Measurements from ENCODE around the gene RAB11FIP4.

- TF ChIP-seq CTCF (IDR thresholded peaks at IDR 0.05): peak; percentile 58
- no peak for TF ChIP-seq EZH2phosphoT487 (IDR thresholded peaks at IDR 0.05)
Measured at GRCh38 chr17:31373150-31374093, 18.1 kb upstream of the RAB11FIP4 start.

Measured in neural progenitor cell (in vitro differentiated cells).